ENCODE data around the gene HTN1.

GRCh38 chr4:70027011-70027410 is 23.2 kb upstream of the HTN1 start:
- TF ChIP-seq POLR2A (IDR thresholded peaks at IDR 0.05; ENCODE audit: low read length): no peak
- no peak for TF ChIP-seq GATA1 (IDR thresholded peaks at IDR 0.05; ENCODE audit: low read depth, low read length)

All from erythroblast (primary cell).